Astrocyte (in vitro differentiated cells and primary cell): ENCODE data around the gene G3BP1.

Experiments
- CTCF ChIP-seq: IDR thresholded peaks from 2 replicates; pipeline ENCODE4 v1.5.1; 2011; ENCODE audit warnings: low read depth, mild to moderate bottlenecking, inconsistent platforms, low read length, moderate library complexity; ENCODE audit not compliant: insufficient read depth
- EZH2 ChIP-seq: IDR thresholded peaks from 2 replicates; pipeline ENCODE4 v1.6.1; 2012; ENCODE audit warnings: mild to moderate bottlenecking, low read length, inconsistent platforms; ENCODE audit not compliant: insufficient read depth

GRCh38 chr5:151812757-151813309 lies 41.1 kb downstream of the G3BP1 start:
- TF ChIP-seq CTCF (no peak), EZH2 (no peak)
